ENCODE results near the gene ABTB2.

Gene ABTB2

DNA sequence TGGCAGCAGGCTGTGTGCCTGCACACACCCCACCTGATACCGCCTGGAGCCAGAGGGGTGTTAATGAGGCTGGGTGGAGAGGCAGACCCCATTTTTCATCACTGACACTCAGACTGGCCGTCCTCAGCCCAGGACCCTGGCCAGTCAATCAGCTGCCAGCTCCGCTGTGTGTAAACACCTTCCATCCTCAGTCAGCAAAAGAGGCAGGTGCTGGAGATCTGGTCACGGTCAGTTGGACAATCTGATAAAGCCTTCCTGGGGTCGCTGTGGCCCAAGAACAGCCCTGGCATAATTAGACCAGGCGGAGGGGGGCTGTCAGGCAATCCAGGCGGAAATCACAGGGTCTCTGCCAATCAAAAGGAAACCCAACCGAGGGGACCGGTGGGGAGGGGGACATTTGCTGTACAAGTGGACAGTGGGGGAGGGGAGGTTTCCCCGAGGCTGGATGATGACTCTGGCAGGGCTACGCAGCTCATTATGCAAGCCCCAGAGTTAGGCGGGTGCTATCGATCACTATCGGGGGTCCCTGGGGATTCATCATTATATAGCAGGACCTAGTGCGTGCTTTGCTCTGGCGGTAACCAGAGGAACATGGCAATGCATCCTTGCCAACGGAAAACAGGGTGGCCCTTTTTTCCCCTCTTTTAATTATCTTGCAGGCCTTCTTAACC is 72.9 kb downstream of the ABTB2 start:
- no peak for DNase-seq (ENCODE audit: low read depth)

DNA sequence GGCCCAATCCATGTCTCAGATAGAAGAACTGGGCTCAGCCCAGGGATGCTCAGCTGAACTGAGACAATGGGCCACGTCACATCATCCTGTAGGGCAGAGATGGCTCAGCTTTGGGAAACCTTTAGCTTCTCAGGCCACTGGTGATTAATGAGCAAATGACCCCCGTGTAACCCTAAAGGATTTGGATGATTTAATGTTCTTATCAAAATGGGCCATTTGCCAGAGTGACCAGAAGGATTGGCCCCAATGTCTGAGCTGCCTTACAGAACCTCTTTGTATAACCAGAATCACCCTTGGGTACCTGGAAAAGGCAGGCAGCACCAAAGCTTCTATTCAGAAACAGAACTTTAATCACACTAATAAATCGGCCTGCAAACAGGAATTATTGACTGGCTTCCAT is 73.7 kb downstream of the ABTB2 start:
- DNase-seq (ENCODE audit: low read depth) = no peak

- no peak for DNase-seq (ENCODE audit: low read depth)
Measured at GRCh38 chr11:34280945-34281872, 76.6 kb downstream of the ABTB2 start.

DNA sequence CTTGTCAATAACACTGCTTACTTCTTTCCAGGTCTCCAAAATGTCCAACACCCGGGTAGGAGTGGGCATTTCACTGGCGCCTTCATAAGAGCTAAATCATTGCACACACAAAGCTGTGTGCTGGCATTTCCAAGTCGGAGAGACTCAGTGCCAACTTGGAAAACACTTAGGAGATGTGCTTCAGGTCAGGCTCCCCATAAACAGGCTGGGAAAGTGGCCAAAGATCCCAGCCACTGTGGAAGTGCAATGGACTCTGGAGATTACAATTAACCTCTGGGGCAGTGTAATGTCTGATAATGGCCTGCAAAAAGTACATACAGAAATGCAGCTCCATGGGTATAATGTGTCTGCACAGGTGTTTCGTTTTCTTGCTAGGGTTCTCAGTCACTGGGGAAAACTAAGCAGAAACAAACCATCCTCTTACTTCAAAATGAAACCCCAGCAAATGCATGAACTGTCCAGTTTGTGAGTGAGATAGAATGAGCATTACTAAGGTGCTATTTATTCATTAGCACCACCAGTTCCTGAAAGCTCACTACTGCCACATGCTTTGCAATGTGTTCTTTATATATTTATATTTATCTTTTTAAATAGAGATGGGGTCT is 79.0 kb downstream of the ABTB2 start:
- no peak for DNase-seq (ENCODE audit: low read depth)

DNA sequence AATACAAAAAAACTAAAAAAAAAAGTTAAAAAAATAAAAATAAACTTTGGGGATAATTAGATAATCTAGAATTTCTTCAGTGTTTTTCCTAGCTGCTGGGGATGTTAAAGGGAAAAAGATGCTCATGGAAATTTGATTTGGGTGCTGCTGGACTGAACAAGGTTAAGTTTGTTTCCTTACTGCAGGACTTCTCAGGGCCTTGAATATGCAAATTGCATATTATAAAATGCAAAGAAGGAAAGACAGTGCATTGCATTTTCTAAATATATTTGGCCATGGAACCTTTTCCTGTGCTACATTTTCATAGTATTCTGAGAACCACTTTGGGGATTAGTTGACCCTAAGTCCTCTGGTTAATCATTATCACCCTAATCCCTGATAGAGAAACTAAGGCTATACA is 79.6 kb downstream of the ABTB2 start:
- DNase-seq (ENCODE audit: low read depth) = no peak

DNA sequence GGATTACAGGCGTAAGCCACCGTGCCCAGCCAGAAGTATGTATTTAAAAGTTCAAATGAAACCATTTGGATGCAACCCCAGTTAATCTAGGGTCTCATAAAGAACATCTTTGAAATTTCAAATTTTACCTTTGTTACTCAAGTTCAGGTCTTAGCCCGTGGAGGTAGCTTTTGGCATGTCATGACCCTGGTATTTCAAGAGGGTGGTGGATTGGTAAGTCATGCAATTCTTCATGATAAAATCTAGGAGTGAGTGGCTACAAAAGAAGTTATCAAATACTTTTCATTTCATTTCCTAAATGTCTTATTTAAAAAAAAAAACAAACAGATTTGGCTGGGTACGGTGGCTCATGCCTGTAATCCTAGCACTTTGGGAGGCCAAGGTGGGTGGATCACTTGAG is 80.6 kb downstream of the ABTB2 start:
- no peak for DNase-seq (ENCODE audit: low read depth)

DNA sequence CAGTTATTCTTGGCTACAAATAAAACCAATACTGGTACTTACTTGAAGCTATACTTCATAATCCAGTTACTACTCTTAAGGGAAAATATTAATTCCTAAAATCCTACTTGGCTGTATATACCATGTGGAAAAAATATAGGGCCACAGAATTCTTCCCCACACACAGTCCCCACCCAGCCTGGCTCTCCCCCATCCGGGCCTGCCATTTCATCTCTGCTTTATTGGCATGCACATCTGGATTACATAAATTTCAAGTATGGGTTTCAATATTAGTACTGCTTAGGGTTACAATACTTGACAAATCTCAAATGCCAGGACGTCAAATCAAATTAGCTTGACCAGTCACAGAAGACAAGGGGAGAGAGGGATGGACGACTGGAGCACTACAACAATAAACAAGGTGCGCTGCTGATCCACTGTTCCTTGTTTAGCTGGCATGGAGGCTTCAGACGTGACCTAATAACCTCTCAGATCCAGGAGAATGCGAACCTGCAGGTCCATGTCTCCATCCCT is 81.4 kb downstream of the ABTB2 start:
- no peak for DNase-seq (ENCODE audit: low read depth)

GRCh38 chr11:34275486-34275885 is 82.3 kb downstream of the ABTB2 start:
- no peak for DNase-seq (ENCODE audit: low read depth)

DNA sequence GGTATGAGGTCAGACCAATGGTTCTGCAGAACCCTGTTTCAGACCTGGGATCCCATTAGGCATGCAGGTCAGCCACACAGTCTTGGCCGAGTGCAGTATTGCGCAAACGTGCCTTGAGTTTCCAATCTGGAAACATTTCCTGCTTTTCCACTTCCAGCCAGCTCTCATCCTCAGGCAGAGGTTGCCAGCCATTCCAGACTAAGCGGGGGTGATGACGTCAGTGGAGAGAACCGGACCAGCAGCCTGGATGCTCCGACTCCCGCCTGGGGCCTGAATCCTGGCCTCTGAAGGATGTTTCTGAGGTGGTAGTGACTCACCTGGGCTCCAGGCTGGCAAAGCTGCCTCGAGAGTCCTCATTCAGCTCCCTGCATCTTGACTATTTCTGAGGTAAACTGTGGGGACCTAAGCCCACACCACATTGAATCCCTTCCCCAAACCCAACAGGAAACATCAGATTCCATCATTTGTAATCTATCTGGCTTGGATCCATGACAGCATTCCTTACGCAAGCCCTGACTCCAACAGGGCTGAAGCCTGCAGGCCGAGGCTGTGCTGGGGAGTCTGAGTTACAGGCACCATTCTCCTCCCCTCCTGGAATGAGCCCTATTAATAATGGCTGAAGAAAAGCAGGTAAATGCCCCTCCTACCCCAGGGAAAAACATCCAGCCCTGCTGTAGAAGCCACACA is 83.0 kb downstream of the ABTB2 start:
- no peak for DNase-seq (ENCODE audit: low read depth)

GRCh38 chr11:34273099-34273498 is 84.7 kb downstream of the ABTB2 start:
- no peak for DNase-seq (ENCODE audit: low read depth)

- no peak for DNase-seq (ENCODE audit: low read depth)
Measured at GRCh38 chr11:34271727-34272126, 86.1 kb downstream of the ABTB2 start.

DNA sequence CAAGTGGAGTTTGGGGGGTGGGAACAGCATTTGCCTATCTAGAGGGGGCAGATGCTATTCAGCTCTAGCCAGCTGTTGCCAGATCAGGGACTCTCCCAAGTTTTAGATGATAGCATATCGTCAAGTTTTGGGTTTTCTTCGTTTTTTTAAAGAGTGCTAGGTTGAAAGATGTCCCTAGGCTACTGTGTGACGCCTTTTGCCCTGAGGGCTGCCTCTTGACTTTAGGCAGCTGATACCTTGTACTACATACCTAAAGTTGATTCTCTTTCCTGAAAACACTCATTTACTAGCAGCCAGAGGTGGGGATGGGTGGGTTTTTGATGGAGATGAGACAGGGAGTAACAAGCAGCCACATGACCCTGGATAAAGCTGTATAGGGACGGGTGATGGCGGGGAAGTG is 87.1 kb downstream of the ABTB2 start:
- no peak for DNase-seq (ENCODE audit: low read depth)

- no peak for DNase-seq (ENCODE audit: low read depth)
Measured at GRCh38 chr11:34269694-34270245, 88.0 kb downstream of the ABTB2 start.

DNA sequence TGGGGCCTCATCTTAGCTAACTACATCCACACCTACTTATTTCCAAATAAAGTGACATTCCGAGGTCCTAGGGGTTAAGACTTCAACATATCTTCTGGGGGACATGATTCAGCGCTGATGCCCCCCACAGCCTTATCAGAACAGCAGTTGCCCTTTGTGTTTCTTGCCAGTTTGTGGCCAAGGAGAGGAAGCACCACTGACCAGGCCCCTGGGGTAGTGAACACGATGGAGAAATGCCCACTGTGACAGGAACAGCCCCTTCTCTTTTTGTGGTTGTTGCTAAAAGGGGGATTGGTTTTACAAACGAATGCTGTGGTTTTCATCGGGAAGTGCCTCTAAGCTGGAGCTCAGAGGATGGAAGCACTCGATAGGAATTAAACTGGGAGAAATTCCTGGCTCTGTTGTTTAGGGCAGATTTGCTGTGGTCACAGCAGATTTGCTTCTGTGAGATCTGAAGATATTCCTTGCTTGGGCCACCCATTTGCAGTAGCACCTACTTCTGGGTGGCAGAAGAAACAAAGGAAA is 88.8 kb downstream of the ABTB2 start:
- no peak for DNase-seq (ENCODE audit: low read depth)

DNA sequence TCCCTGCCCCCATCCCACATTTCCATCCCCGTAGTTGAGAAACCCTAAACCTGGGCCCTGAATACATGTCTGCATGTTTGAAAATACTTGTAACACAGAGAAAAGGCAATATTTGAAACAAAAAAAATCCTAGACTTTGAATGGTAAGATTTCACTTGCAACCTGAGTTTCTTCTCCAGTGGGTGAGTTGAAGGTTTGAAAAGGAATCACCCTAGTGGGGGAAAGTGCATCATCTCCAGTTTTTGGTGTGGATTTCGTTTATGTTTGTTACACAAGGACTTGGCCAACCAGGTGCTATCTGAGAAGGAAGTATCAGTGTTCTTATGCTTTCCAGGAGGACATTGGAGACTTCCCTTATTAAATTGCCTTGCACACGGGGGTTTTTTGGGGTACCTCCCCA is 90.4 kb downstream of the ABTB2 start:
- DNase-seq (ENCODE audit: low read depth) = no peak

DNA sequence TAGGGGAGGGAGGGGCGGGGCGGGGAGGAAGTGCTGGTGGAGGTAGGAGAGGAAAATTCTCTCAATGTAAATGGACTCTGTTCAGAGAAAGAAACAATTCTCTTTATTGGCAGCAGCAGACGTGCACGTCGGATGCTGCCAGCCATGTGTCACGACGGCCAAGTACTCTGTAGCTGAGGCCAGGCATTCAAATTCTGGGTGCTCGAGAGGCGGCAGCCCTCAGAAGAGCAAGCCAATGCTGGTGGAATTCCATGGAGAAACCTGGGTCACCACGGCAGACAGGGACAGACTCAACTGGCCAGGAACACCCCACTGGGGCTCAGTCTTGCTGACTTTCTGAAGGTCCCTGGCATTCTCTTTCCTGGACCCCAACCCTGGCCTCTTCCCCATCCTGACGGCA is 90.8 kb downstream of the ABTB2 start:
- DNase-seq (ENCODE audit: low read depth) = no peak

DNA sequence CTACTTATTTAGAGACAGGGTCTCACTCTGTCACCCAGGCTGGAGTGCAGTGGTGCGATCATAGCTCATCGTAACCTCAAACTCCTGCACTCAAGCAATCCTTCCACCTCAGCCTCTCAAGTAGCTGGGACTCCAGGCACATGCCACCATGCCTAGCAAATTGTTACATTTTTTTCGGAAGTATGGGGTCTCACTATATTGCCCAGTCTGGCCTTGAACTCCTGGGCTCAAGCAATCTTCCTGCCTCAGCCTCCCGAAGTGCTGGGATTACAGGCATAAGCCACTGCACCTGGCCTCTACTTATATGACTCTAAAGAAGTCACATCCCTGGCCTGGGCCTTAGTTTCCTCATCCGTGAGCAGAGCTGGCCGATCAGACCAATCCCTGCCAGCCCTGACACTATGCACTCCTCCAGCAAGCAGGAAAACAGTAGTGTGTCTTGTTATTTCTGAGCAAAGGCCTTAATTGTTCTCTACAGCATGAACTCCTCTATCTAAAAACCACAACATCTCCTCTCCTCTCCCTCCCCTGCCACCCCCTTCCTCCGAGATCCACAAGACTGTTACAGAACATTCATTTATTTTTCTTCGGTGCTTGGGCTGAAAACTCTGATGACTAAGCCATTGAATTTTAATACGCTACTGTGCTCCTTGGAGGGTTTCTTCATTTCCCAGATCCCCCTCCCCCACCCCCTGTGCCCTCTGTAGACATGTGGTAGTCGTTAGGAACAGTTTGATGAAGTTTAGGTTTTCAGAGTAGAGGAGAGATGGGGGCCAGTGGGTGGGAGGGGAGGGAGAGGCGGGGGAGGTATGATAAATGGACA is 91.5 kb downstream of the ABTB2 start:
- no peak for DNase-seq (ENCODE audit: low read depth)

- DNase-seq (ENCODE audit: low read depth) = no peak
Measured at GRCh38 chr11:34264303-34265110, 93.3 kb downstream of the ABTB2 start.

- DNase-seq (ENCODE audit: low read depth) = no peak
Measured at GRCh38 chr11:34263441-34264091, 94.2 kb downstream of the ABTB2 start.

Measured in stimulated activated CD8-positive, alpha-beta memory T cell treated with anti-CD3 and anti-CD28 coated beads, Interleukin-7, amount 100 ng/mL, for 24 hours (primary cell).